WTC11 (cell line): ENCODE data around the gene SLC29A1. TPM values are rescaled to one million over a fixed set of nuclear protein-coding genes. Genes with fewer than 3 reads are reported as not detected.
A peak's percentile ranks its signal among the peaks of the same experiment; 100 is the strongest.

ENCODE experiments used
- ATAC-seq: fragments of 200-7000 bp; cut with Tn5 transposase; 2 replicates; pipeline ENCODE4 v1.10.0; 2021; ENCODE audit warnings: mild to moderate bottlenecking, moderate library complexity
- CTCF ChIA-PET: fragments of 300-600 bp; sonication (Branson Sonifier 250); formaldehyde crosslinking; loops from one replicate; lab custom pipeline; 2021; ENCODE audit warnings: antibody characterized with exemption; lab: Charles Lee
- POLR2A ChIA-PET: fragments of 350-600 bp; sonication (Branson Sonifier 250); formaldehyde crosslinking; loops from one replicate; lab custom pipeline; 2021; ENCODE audit warnings: antibody characterized with exemption; lab: Charles Lee
- DNase-seq: peaks from one replicate; pipeline ENCODE4 v3.0.0; 2021; ENCODE audit warnings: low spot score
- H3K27ac Mint-ChIP-seq: 2 replicates; pipeline ENCODE4 v1.8.0; 2021; ENCODE audit warnings: mixed read lengths
- H3K27me3 Mint-ChIP-seq: 2 replicates; pipeline ENCODE4 v1.8.0; 2021; ENCODE audit warnings: low read depth, mild to moderate bottlenecking, moderate library complexity, mixed read lengths
- H3K36me3 Mint-ChIP-seq: 2 replicates; pipeline ENCODE4 v1.8.0; 2021; ENCODE audit warnings: mixed read lengths
- H3K4me1 Mint-ChIP-seq: 2 replicates; pipeline ENCODE4 v1.8.0; 2022; ENCODE audit warnings: mixed read lengths
- H3K4me3 Mint-ChIP-seq: 2 replicates; pipeline ENCODE4 v1.8.0; 2021; ENCODE audit warnings: mild to moderate bottlenecking, moderate library complexity, mixed read lengths
- H3K9me3 Mint-ChIP-seq: 2 replicates; pipeline ENCODE4 v1.8.0; 2021; ENCODE audit warnings: mixed read lengths
- CDX4 ChIP-seq: fragments of 250-450 bp; sonication (Bioruptor Pico); IDR thresholded peaks from 2 replicates; pipeline ENCODE4 v1.9.0; 2021; ENCODE audit warnings: moderate library complexity, mild to moderate bottlenecking, inconsistent platforms, borderline replicate concordance
- CTCF ChIP-seq: fragments of 200-600 bp; IDR thresholded peaks from 2 replicates; pipeline ENCODE4 v1.8.0; 2022; ENCODE audit warnings: antibody characterized with exemption
- ESRRA ChIP-seq: sonication (generic); formaldehyde crosslinking; IDR thresholded peaks from 2 replicates; pipeline ENCODE4 v1.8.1; 2022; ENCODE audit warnings: mild to moderate bottlenecking, missing genetic modification reagents, borderline replicate concordance
- GABPB1 ChIP-seq: sonication (generic); formaldehyde crosslinking; IDR thresholded peaks from 2 replicates; pipeline ENCODE4 v1.8.1; 2023; ENCODE audit warnings: mild to moderate bottlenecking, missing genetic modification reagents
- GRHL2 ChIP-seq: fragments of 250-450 bp; sonication (Bioruptor Pico); IDR thresholded peaks from 2 replicates; pipeline ENCODE4 v1.8.0; 2022; ENCODE audit warnings: mild to moderate bottlenecking, moderate library complexity; ENCODE audit not compliant: insufficient replicate concordance, severe bottlenecking
- HMGA2 ChIP-seq: fragments of 250-450 bp; sonication (Bioruptor Pico); IDR thresholded peaks from 2 replicates; pipeline ENCODE4 v1.4.0; 2021; ENCODE audit warnings: mild to moderate bottlenecking, moderate library complexity
- NFATC4 ChIP-seq: fragments of 250-450 bp; sonication (Bioruptor Pico); IDR thresholded peaks from 2 replicates; pipeline ENCODE4 v1.9.0; 2021; ENCODE audit warnings: mild to moderate bottlenecking
- NR1H2 ChIP-seq: sonication (generic); formaldehyde crosslinking; IDR thresholded peaks from 2 replicates; pipeline ENCODE4 v1.9.0; 2021; ENCODE audit warnings: mild to moderate bottlenecking, moderate library complexity, missing genetic modification reagents
- NR3C1 ChIP-seq: sonication (generic); formaldehyde crosslinking; conservative IDR thresholded peaks from 2 replicates; pipeline ENCODE4 v1.8.1; 2023; ENCODE audit warnings: low read depth, mild to moderate bottlenecking, missing genetic modification reagents
- OVOL2 ChIP-seq: fragments of 250-450 bp; sonication (Bioruptor Pico); IDR thresholded peaks from 2 replicates; pipeline ENCODE4 v1.9.0; 2021; ENCODE audit warnings: mild to moderate bottlenecking, borderline replicate concordance
- PRDM15 ChIP-seq: sonication (generic); formaldehyde crosslinking; IDR thresholded peaks from 2 replicates; pipeline ENCODE4 v1.8.0; 2022; ENCODE audit warnings: missing genetic modification reagents
- SP1 ChIP-seq: sonication (generic); formaldehyde crosslinking; conservative IDR thresholded peaks from 2 replicates; pipeline ENCODE4 v1.8.1; 2022; ENCODE audit warnings: missing genetic modification reagents
- TEAD4 ChIP-seq: sonication (generic); formaldehyde crosslinking; IDR thresholded peaks from 2 replicates; pipeline ENCODE4 v1.8.0; 2022; ENCODE audit warnings: mild to moderate bottlenecking, missing genetic modification reagents
- TP53 ChIP-seq: sonication (generic); formaldehyde crosslinking; IDR thresholded peaks from 2 replicates; pipeline ENCODE4 v1.8.1; 2023; ENCODE audit warnings: mild to moderate bottlenecking, missing genetic modification reagents
- ZBTB21 ChIP-seq: sonication (generic); formaldehyde crosslinking; IDR thresholded peaks from 2 replicates; pipeline ENCODE4 v1.8.1; 2023; ENCODE audit warnings: mild to moderate bottlenecking, missing genetic modification reagents, borderline replicate concordance
- ZNF121 ChIP-seq: sonication (generic); formaldehyde crosslinking; IDR thresholded peaks from 2 replicates; pipeline ENCODE4 v1.8.0; 2023; ENCODE audit warnings: missing genetic modification reagents
- ZNF232 ChIP-seq: sonication (generic); formaldehyde crosslinking; IDR thresholded peaks from 2 replicates; pipeline ENCODE4 v1.8.0; 2022; ENCODE audit warnings: mild to moderate bottlenecking, missing genetic modification reagents
- ZNF512 ChIP-seq: sonication (generic); formaldehyde crosslinking; IDR thresholded peaks from 2 replicates; pipeline ENCODE4 v1.8.1; 2022; ENCODE audit warnings: missing genetic modification reagents, borderline replicate concordance
- total RNA-seq: library from RNA; stranded (reverse); gene quantifications from 3 replicates; pipeline ENCODE4 v1.2.3, GENCODE V29; 2021
- TF ChIP-seq, protein P1 (sequence below): sonication (generic); formaldehyde crosslinking; IDR thresholded peaks from 2 replicates; pipeline ENCODE4 v1.8.1; 2023; ENCODE audit warnings: mild to moderate bottlenecking, missing genetic modification reagents
- TF ChIP-seq, protein P2 (sequence below): sonication (generic); formaldehyde crosslinking; conservative IDR thresholded peaks from 2 replicates; pipeline ENCODE4 v1.8.1; 2022; ENCODE audit warnings: mild to moderate bottlenecking, missing genetic modification reagents
- TF ChIP-seq, protein P3 (sequence below): sonication (generic); formaldehyde crosslinking; IDR thresholded peaks from 2 replicates; pipeline ENCODE4 v1.8.0; 2022; ENCODE audit warnings: mild to moderate bottlenecking, missing genetic modification reagents

Gene SLC29A1
- total RNA-seq, 1 experiment from 2014 or later = 139 TPM

GRCh38 chr6:44257753-44258324 is 34.4 kb downstream of the SLC29A1 start (continued):
- TF ChIP-seq ZNF121 = no peak
- no peak for TF ChIP-seq ZBTB21 (CRISPR knock-in tag)
- no peak for TF ChIP-seq CTCF
- TF ChIP-seq, protein P1, sequence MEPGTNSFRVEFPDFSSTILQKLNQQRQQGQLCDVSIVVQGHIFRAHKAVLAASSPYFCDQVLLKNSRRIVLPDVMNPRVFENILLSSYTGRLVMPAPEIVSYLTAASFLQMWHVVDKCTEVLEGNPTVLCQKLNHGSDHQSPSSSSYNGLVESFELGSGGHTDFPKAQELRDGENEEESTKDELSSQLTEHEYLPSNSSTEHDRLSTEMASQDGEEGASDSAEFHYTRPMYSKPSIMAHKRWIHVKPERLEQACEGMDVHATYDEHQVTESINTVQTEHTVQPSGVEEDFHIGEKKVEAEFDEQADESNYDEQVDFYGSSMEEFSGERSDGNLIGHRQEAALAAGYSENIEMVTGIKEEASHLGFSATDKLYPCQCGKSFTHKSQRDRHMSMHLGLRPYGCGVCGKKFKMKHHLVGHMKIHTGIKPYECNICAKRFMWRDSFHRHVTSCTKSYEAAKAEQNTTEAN (CRISPR knock-in tag) = no peak
- no peak for TF ChIP-seq TEAD4
- TF ChIP-seq ESRRA = no peak

- POLR2A ChIA-PET = no interaction called here
- Mint-ChIP-seq H3K27ac (peak overlapping the region; percentile 55), H3K36me3 (peaks cover 24% of the 10 kb centered on the region), H3K4me3 (peak overlapping the region; percentile 68; the same call in 1 of the 2 replicates), H3K9me3 (no peaks in the 10 kb centered on the region), H3K4me1 (peaks cover 35% of the 10 kb centered on the region), H3K27me3 (no peaks in the 10 kb centered on the region)
- TF ChIP-seq NR1H2 (CRISPR knock-in tag) (no peak), TP53 (no peak), GRHL2 (CRISPR knock-in tag) (no peak), HMGA2 (no peak), SP1 (no peak), NFATC4 (CRISPR knock-in tag) (no peak), OVOL2 (no peak), ZNF512 (CRISPR knock-in tag) (no peak), ZNF232 (CRISPR knock-in tag) (no peak)
- TF ChIP-seq, protein P1 (CRISPR knock-in tag) = no peak
- TF ChIP-seq, protein P2, sequence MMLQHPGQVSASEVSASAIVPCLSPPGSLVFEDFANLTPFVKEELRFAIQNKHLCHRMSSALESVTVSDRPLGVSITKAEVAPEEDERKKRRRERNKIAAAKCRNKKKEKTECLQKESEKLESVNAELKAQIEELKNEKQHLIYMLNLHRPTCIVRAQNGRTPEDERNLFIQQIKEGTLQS (CRISPR knock-in tag) = no peak
- TF ChIP-seq, protein P3, sequence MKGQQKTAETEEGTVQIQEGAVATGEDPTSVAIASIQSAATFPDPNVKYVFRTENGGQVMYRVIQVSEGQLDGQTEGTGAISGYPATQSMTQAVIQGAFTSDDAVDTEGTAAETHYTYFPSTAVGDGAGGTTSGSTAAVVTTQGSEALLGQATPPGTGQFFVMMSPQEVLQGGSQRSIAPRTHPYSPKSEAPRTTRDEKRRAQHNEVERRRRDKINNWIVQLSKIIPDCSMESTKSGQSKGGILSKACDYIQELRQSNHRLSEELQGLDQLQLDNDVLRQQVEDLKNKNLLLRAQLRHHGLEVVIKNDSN (CRISPR knock-in tag) = no peak
- no peak for DNase-seq
- no peak for ATAC-seq
- CTCF ChIA-PET = interaction anchor here (2.5 kb wide), 1 partner anchor 47 kb away, joined by 11 read pairs; no protein-coding TSS in a partner anchor
Measured at GRCh38 chr6:44258325-44258863, 35.0 kb downstream of the SLC29A1 start.

GRCh38 chr6:44258921-44259320 is 35.5 kb downstream of the SLC29A1 start:
- POLR2A ChIA-PET = no interaction called here
- TF ChIP-seq CDX4 (CRISPR knock-in tag) = no peak
- TF ChIP-seq OVOL2 = no peak
- TF ChIP-seq PRDM15 (CRISPR knock-in tag) = no peak
- no peak for TF ChIP-seq GABPB1 (CRISPR knock-in tag)
- TF ChIP-seq NR3C1 = no peak

More at GRCh38 chr6:44258921-44259320, 35.5 kb downstream of the SLC29A1 start:
- no peak for ATAC-seq
- H3K36me3 Mint-ChIP-seq = peaks cover 19% of the 10 kb centered on the region
- H3K4me1 Mint-ChIP-seq = peaks cover 37% of the 10 kb centered on the region
- no peaks in the 10 kb centered on the region for H3K27me3 Mint-ChIP-seq
- no peak for DNase-seq
- H3K4me3 Mint-ChIP-seq = no peak overlapping the region
- CTCF ChIA-PET = no interaction called here
- no peaks in the 10 kb centered on the region for H3K9me3 Mint-ChIP-seq
- H3K27ac Mint-ChIP-seq = no peak overlapping the region; the same call in 1 of the 2 replicates
